HG02973 (cell line): ENCODE measurements around the gene PGF.

Experiments
- ATAC-seq: cut with Tn5 transposase; IDR thresholded peaks from one replicate; pipeline ENCODE4 v1.9.1; 2021; ENCODE audit warnings: moderate library complexity; ENCODE audit not compliant: unreplicated experiment

Gene PGF

GRCh38 chr14:74979029-74979428, 23.6 kb upstream of the PGF start:
- ATAC-seq, result no peak

- no peak for ATAC-seq
Observed at GRCh38 chr14:74978416-74978947, 23.1 kb upstream of the PGF start.

GRCh38 chr14:74977901-74978385, 22.5 kb upstream of the PGF start:
- ATAC-seq, result no peak

DNA sequence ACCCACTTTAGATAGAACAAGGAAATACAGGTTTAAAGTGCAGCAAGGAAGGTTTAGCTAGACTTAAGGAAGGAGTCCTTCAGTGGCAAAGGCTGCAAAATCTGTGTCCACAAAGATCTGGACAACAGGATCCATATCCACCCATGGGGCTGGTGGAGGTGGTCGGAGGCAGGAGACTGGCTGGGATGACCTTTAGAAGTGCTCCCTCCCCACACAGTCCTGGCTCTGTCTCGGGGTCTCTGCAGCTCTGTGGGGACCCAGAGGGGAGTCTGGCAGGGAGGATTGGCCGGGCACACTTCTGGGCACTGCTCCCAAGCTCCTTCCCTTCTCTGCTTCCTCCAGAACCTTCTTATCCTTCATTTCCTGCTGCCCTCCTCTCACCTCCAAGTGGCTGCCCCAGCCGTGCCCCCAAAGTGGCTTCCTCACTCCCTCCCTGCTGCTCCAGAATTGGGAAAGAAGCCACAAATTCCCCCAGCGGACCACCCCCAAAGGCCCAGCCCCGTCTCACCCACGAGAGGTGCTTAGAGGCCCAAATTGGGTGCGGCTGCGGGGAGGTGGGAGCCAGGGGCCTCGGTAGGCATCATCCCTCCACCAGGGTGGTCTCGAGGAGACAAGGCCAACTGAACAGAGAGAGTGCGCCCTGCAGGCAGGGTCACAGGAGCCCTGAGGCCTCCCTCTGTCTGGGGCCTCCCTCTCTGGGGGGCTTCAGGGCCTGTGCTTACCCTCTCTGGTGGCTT, 21.9 kb upstream of the PGF start:
- ATAC-seq, result no peak

DNA sequence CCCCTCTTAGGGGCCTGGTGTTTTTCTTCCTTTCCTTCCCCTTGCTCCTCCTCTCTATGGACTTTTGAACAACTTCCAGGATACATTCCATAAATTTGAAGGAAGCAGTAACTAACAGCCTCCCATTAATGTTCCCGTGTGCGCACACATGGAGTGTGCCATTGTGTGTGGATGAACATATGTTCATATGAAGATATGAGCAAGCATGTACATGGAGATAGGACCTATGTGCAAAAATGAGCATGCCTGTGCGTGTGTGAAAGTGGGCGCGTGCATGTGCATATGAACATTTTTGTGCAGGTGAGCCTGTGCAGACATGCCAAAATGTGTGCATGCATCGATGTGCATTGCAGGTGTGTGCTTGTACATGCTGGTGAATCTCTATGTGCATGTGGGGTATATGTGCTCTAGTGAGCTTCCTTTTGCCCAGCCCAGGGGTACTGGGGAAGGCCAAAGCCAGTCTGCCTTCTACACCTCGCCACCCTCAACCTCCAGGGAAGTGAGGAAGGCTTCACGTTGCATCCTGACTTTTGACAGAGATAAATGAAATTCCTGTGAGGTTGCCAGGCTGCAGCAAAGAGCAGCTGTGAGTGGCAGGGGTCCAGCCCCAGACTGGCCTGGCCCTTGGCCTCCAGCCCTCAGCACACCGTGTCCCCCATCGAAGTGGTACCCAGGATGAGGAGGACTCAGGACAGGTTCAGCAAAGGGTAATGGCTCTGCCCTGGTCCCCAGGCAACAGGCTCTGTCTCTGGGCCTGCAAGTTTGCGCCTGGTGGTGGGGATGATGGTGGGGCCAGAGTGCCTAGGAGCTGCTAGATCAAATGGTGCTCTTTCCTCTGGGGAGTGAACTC, 21.1 kb upstream of the PGF start:
- no peak for ATAC-seq

- ATAC-seq, result no peak
Observed at GRCh38 chr14:74975059-74975810, 19.8 kb upstream of the PGF start.

- ATAC-seq, result no peak
Observed at GRCh38 chr14:74974364-74975058, 19.1 kb upstream of the PGF start.

DNA sequence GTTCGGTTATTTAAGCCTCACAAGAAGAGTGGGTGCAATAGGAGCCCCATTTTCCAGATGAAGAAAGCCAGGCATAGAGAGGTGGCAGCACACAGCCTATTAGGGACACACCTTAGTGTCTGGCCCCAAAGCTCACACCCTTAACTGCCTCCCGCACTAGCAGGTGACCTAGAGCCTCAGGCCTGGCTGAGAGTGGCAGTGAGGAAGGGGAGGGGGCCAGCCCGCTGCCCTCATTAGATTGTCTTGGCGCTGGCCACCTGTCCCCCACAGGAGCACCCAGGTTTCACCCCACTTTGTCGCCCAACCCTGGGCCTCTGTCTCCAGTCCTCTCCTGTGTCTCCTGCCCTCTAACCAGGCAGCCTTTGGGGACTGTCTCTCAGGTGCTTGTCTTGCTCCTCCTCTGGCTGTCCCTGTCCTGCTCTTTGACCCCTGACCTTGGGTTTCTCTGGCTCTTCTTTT, 18.5 kb upstream of the PGF start:
- no peak for ATAC-seq

DNA sequence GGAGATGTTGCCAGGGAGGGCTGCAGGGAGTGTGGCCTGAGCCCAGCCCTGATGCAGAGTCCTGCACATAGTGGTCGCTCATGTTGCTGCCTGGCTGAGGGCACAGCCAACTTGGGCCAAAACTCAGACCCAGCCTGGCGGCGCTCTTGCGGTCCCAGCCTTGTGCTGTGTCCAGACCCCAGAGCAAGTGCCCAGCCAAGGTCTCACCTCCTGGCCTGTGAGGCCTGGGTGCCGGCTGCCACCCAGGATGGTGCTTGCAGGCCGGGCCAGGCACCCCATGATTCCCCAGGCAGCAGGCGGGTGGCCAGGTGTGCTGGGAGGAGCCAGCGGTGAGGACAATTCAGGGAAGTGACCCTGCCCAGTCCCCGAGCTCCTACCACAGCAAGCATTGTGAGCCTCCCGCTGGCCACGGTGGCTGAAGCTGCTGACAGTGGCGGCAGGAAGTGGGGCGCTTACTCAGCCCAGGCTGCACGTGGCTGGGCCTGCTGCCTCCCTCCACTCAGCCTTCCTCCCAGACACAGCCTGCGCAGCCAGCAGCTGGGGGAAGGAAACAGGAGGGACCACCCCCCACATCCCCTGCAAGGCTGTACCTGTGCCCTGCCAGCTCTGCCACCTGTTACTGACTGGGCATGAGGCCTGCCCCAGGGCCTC, 17.7 kb upstream of the PGF start:
- ATAC-seq, result no peak

GRCh38 chr14:74968811-74969210, 13.4 kb upstream of the PGF start:
- no peak for ATAC-seq

GRCh38 chr14:74965486-74966153, 10.2 kb upstream of the PGF start:
- no peak for ATAC-seq

- no peak for ATAC-seq
Observed at GRCh38 chr14:74964787-74965485, 9.5 kb upstream of the PGF start.

GRCh38 chr14:74963705-74964271, 8.4 kb upstream of the PGF start:
- no peak for ATAC-seq

DNA sequence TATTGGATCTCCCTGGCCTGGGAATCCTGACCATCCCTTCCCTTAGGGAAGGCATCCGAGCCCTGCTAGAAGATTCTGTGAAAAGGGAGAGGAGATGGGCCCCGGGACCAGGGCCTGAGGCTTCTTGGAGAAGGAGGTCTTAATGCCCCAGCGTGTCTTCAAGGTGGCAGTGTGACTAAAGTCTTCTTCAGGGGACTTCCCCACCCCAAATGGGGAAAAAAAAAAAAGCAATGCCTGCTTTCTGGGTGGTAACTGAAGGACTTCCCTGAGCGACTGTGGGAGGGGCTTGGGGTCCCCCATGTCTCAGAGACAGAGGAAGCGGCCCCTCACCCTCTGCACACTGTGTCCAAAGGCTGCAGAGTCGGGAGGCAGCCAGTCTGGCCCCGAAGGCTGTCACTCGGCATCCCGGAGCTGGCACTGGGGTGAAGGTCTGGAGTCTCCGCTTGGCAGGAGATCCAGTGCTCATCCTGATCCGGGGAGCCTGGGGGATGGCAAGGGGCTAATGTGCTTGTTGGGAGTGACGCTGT, 7.8 kb upstream of the PGF start:
- ATAC-seq, result no peak

- ATAC-seq, result no peak
Observed at GRCh38 chr14:74962493-74962892, 7.1 kb upstream of the PGF start.

DNA sequence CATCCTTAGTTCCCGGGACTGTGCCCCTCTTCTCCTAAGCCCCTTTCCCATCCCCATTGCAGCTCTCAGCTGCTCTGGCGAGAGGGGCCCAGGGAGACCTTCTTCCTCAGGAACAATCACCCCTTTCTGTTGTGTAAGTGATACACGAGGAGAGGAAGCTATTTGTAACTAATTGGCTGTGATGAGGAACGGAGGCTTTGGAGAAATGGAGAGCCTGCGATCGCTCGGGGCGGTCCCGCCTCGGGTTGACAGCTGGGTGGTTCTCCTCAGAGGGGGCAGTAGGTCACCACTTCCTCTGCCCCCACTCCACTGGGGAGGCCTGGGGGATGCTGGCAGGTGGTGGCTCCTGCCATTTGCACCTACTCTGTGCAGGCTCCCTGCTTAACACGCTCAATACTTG, 6.6 kb upstream of the PGF start:
- no peak for ATAC-seq

DNA sequence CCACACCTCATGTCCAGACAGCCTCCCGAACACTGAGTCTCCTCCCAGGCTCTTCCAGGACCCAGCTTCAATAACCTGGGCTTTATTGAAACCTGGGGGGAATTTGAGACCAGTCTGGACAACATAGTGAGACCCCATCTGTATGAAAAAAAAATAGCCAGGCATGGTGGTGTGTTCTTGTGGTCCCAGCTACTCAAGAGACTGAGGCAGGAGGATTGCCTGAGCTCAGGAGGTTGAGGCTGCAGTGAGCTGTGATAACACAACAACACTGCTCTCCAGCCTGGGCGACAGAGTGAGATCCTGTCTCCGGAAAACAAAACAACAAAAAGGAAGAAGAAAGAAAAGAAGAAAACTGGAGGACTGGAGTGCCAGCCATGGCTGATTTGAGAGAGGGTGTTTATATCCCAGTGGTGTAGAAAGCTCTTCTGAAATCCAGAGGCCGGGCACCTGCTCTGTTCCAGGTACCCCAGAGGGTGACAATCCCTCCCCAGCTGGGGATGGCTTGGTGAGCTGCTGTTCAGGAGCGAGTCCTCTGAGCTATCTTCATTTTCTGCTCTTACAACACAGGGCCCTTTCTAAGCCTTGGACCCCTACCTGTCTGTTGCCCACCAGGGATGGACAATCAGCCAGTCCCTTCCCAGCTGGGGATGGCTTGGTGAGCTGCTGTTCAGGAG, 6.0 kb upstream of the PGF start:
- no peak for ATAC-seq

- ATAC-seq, result no peak
Observed at GRCh38 chr14:74960736-74961135, 5.3 kb upstream of the PGF start.
